ENCODE results near the gene SLFN14. TPM values are rescaled to one million over a fixed set of nuclear protein-coding genes. Genes with fewer than 3 reads are reported as not detected.
A peak's percentile ranks its signal among the peaks of the same experiment; 100 is the strongest.
"Not testable (repeated sequence)": the region's sequence is repeated elsewhere in the genome, so short reads cannot be mapped to it uniquely, and the experiment has no call there.

SLFN14 gene
- total and polyA plus RNA-seq, 2 donors, result 0.48 TPM; not detected in 1

- H3K36me3 ChIP-seq (ENCODE audit: insufficient read depth), result no peaks in the 10 kb centered on the region
- 66% methylated on average over 4 of the region's 4 CpGs for WGBS
- H3K4me1 ChIP-seq (ENCODE audit: insufficient read depth), result no peaks in the 10 kb centered on the region
- no peak overlapping the region for H3K4me3 ChIP-seq (ENCODE audit: low read depth, low read length)
- no peak overlapping the region for H3K27ac ChIP-seq (ENCODE audit: low read depth)
- DNase-seq (ENCODE audit: extremely low spot score), result no peak
Measured at GRCh38 chr17:35523296-35523695, 37.3 kb downstream of the SLFN14 start.

- H3K4me3 ChIP-seq (ENCODE audit: low read depth, low read length); H3K27ac ChIP-seq (ENCODE audit: low read depth); DNase-seq (ENCODE audit: extremely low spot score); H3K4me1 ChIP-seq (ENCODE audit: insufficient read depth); H3K36me3 ChIP-seq (ENCODE audit: insufficient read depth): not testable (repeated sequence)
- WGBS, result 72% methylated on average over 5 of the region's 5 CpGs
Measured at GRCh38 chr17:35521654-35522256, 38.9 kb downstream of the SLFN14 start.

- H3K27ac ChIP-seq (ENCODE audit: low read depth), result no peak overlapping the region
- DNase-seq (ENCODE audit: extremely low spot score), result no peak
- 80% methylated on average over 1 of the region's 1 CpG for WGBS
Measured at GRCh38 chr17:35521150-35521549, 39.5 kb downstream of the SLFN14 start.

GRCh38 chr17:35519906-35520442, 40.6 kb downstream of the SLFN14 start:
- 53% methylated on average over 8 of the region's 8 CpGs for WGBS
- H3K4me3 ChIP-seq (ENCODE audit: low read depth, low read length), result no peak overlapping the region
- no peak overlapping the region for H3K27ac ChIP-seq (ENCODE audit: low read depth)
- H3K4me1 ChIP-seq (ENCODE audit: insufficient read depth), result no peaks in the 10 kb centered on the region
- no peaks in the 10 kb centered on the region for H3K36me3 ChIP-seq (ENCODE audit: insufficient read depth)
- DNase-seq (ENCODE audit: extremely low spot score), result no peak

More at GRCh38 chr17:35521150-35521549, 39.5 kb downstream of the SLFN14 start:
- Histone ChIP-seq H3K4me1 (ENCODE audit: insufficient read depth) (no peaks in the 10 kb centered on the region), H3K4me3 (ENCODE audit: low read depth, low read length) (no peak overlapping the region), H3K36me3 (ENCODE audit: insufficient read depth) (no peaks in the 10 kb centered on the region)

- no peak overlapping the region for H3K4me3 ChIP-seq (ENCODE audit: low read depth, low read length)
- H3K27ac ChIP-seq (ENCODE audit: low read depth), result no peak overlapping the region
- 69% methylated on average over 3 of the region's 3 CpGs for WGBS
- H3K36me3 ChIP-seq (ENCODE audit: insufficient read depth), result no peaks in the 10 kb centered on the region
- H3K4me1 ChIP-seq (ENCODE audit: insufficient read depth), result no peaks in the 10 kb centered on the region
- DNase-seq (ENCODE audit: extremely low spot score), result no peak
Measured at GRCh38 chr17:35519439-35519838, 41.2 kb downstream of the SLFN14 start.

GRCh38 chr17:35518431-35518830, 42.2 kb downstream of the SLFN14 start:
- H3K4me1 ChIP-seq (ENCODE audit: insufficient read depth); H3K36me3 ChIP-seq (ENCODE audit: insufficient read depth); H3K27ac ChIP-seq (ENCODE audit: low read depth); H3K4me3 ChIP-seq (ENCODE audit: low read depth, low read length); DNase-seq (ENCODE audit: extremely low spot score): not testable (repeated sequence)
- 85% methylated on average over 5 of the region's 5 CpGs for WGBS

- Histone ChIP-seq H3K4me3 (ENCODE audit: low read depth, low read length) (no peak overlapping the region), H3K36me3 (ENCODE audit: insufficient read depth) (no peaks in the 10 kb centered on the region), H3K4me1 (ENCODE audit: insufficient read depth) (no peaks in the 10 kb centered on the region), H3K27ac (ENCODE audit: low read depth) (no peak overlapping the region)
- no peak for DNase-seq (ENCODE audit: extremely low spot score)
- 46% methylated on average over 21 of the region's 21 CpGs for WGBS
Measured at GRCh38 chr17:35515027-35515426, 45.6 kb downstream of the SLFN14 start.

- Histone ChIP-seq H3K4me3 (ENCODE audit: low read depth, low read length) (no peak overlapping the region), H3K36me3 (ENCODE audit: insufficient read depth) (no peaks in the 10 kb centered on the region), H3K4me1 (ENCODE audit: insufficient read depth) (no peaks in the 10 kb centered on the region), H3K27ac (ENCODE audit: low read depth) (no peak overlapping the region)
- WGBS, result 32% methylated on average over 2 of the region's 2 CpGs
- DNase-seq (ENCODE audit: extremely low spot score), result no peak
Measured at GRCh38 chr17:35514564-35514963, 46.1 kb downstream of the SLFN14 start.

Small RNA genes lying within 50 kb of the gene (small RNA-seq; reads per million reads assigned to genes)
- gene AC004134.1, result not detected
- not detected for gene AC015911.1
- 25.8 reads per million, percentile 96 among the genes with 10 or more reads in this experiment for gene SNORD7

Other genes starting within 250 kb of the SLFN14 start
- 47.3 TPM for gene SLFN11, start 187.2 kb downstream of the SLFN14 start, total RNA-seq
- 6.7 TPM for gene SLFN11, start 187.2 kb downstream of the SLFN14 start, polyA plus RNA-seq
- 35.3 TPM for gene SLFN12, start 128.3 kb downstream of the SLFN14 start, total RNA-seq
- gene SLFN12, start 128.3 kb downstream of the SLFN14 start, polyA plus RNA-seq, result 1.7 TPM
- gene SLFN13, start 112.1 kb downstream of the SLFN14 start, total RNA-seq, result 9.5 TPM
- gene SLFN13, start 112.1 kb downstream of the SLFN14 start, polyA plus RNA-seq, result 2.1 TPM
- gene SLFN12L, start 23.1 kb downstream of the SLFN14 start, total RNA-seq, result 3.6 TPM
- gene SLFN12L, start 23.1 kb downstream of the SLFN14 start, polyA plus RNA-seq, result 0.30 TPM
- gene PEX12, start 17.8 kb upstream of the SLFN14 start, total RNA-seq, result 5.8 TPM
- gene PEX12, start 17.8 kb upstream of the SLFN14 start, polyA plus RNA-seq, result 6.3 TPM
- 69.7 TPM for gene AP2B1, start 26.5 kb upstream of the SLFN14 start, total RNA-seq
- 60.5 TPM for gene AP2B1, start 26.5 kb upstream of the SLFN14 start, polyA plus RNA-seq
- 0.69 TPM for gene RASL10B, start 170.8 kb upstream of the SLFN14 start, total RNA-seq
- gene RASL10B, start 170.8 kb upstream of the SLFN14 start, polyA plus RNA-seq, result 3.0 TPM
- gene GAS2L2, start 192.4 kb upstream of the SLFN14 start, total RNA-seq, result not detected
- gene GAS2L2, start 192.4 kb upstream of the SLFN14 start, polyA plus RNA-seq, result 0.09 TPM
- gene C17orf50, start 200.1 kb upstream of the SLFN14 start, total RNA-seq, result not detected
- not detected for gene C17orf50, start 200.1 kb upstream of the SLFN14 start, polyA plus RNA-seq
- gene MMP28, start 234.8 kb upstream of the SLFN14 start, total RNA-seq, result 13.2 TPM
- gene MMP28, start 234.8 kb upstream of the SLFN14 start, polyA plus RNA-seq, result 48.6 TPM
- gene TAF15, start 248.7 kb upstream of the SLFN14 start, total RNA-seq, result 129 TPM
- gene TAF15, start 248.7 kb upstream of the SLFN14 start, polyA plus RNA-seq, result 134 TPM

All from urinary bladder (tissue), 4 donors.